Bronchial epithelial cell (primary cell): ENCODE measurements around the gene ZNF813. TPM values are rescaled to one million over a fixed set of nuclear protein-coding genes. Genes with fewer than 3 reads are reported as not detected.
"Not testable (repeated sequence)": the region's sequence is repeated elsewhere in the genome, so short reads cannot be mapped to it uniquely, and the experiment has no call there.

Experiments
- DNase-seq: peaks from one replicate; pipeline ENCODE4 v3.0.0-alpha.2; 2010; ENCODE audit warnings: low read depth
- FAIRE-seq: peaks from 2 replicates; lab custom pipeline; 2011; peaks lifted over from hg19 to GRCh38; lab: Jason Lieb, UNC
- H3K27me3 ChIP-seq: 2 replicates; pipeline ENCODE4 v1.5.1; 2011; ENCODE audit warnings: low read length; ENCODE audit not compliant: control insufficient read depth, insufficient read depth
- H3K36me3 ChIP-seq: 2 replicates; pipeline ENCODE4 v1.5.1; 2011; ENCODE audit warnings: low read length; ENCODE audit not compliant: control insufficient read depth, insufficient read depth
- H3K4me3 ChIP-seq: 2 replicates; pipeline ENCODE4 v1.5.1; 2011; ENCODE audit warnings: mild to moderate bottlenecking, low read depth, low read length, control low read depth
- total RNA-seq: library from RNA; depleted of rRNA; stranded (reverse); fragments of >200 nt; gene quantifications from 2 replicates; pipeline ENCODE4 v1.2.1, GENCODE V29; 2014
- TF ChIP-seq, protein P1 (sequence below): IDR thresholded peaks from 2 replicates; pipeline ENCODE4 v1.5.1; 2011; ENCODE audit warnings: mild to moderate bottlenecking, moderate library complexity, low read length, control low read depth, inconsistent platforms; ENCODE audit not compliant: insufficient read depth, severe bottlenecking

ZNF813 gene
- total RNA-seq, 1 donor from 2014 or later = 3.9 TPM

DNA sequence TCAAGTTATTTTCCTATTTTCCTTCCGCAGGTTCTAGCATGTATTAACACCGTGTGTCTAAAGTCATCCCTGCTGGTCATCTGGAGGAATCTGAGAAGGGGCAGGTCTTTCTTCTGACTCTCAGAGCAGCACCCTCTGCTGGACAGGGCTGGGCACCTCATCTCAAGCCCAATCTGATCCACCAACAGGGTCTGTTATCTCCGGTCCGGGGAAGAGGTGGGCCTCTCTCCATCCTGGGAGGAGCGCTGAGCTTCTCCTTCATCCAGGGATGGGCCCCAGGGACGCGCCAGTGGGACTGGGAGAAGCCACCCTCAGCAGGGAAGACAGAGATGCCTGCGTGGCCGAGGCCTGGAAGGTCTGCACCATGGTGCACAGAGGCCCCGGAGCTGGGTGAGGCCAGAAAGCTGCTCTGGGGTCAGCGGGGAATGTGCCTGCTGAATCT, 44.4 kb downstream of the ZNF813 start:
- no peak for FAIRE-seq
- DNase-seq = peak; percentile 52

GRCh38 chr19:53515047-53515446, 47.5 kb downstream of the ZNF813 start:
- DNase-seq, H3K4me3 ChIP-seq, H3K27me3 ChIP-seq, H3K36me3 ChIP-seq: not testable (repeated sequence)
- peak; percentile 50 for FAIRE-seq

More for the DNA sequence above, 44.4 kb downstream of the ZNF813 start:
- H3K36me3 ChIP-seq = no peaks in the 10 kb centered on the region
- no peak overlapping the region for H3K4me3 ChIP-seq
- no peaks in the 10 kb centered on the region for H3K27me3 ChIP-seq
- TF ChIP-seq, protein P1, sequence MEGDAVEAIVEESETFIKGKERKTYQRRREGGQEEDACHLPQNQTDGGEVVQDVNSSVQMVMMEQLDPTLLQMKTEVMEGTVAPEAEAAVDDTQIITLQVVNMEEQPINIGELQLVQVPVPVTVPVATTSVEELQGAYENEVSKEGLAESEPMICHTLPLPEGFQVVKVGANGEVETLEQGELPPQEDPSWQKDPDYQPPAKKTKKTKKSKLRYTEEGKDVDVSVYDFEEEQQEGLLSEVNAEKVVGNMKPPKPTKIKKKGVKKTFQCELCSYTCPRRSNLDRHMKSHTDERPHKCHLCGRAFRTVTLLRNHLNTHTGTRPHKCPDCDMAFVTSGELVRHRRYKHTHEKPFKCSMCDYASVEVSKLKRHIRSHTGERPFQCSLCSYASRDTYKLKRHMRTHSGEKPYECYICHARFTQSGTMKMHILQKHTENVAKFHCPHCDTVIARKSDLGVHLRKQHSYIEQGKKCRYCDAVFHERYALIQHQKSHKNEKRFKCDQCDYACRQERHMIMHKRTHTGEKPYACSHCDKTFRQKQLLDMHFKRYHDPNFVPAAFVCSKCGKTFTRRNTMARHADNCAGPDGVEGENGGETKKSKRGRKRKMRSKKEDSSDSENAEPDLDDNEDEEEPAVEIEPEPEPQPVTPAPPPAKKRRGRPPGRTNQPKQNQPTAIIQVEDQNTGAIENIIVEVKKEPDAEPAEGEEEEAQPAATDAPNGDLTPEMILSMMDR = peak; percentile 57

- Histone ChIP-seq H3K36me3 (no peaks in the 10 kb centered on the region), H3K27me3 (no peaks in the 10 kb centered on the region), H3K4me3 (no peak overlapping the region)
- DNase-seq (no peak), FAIRE-seq (no peak)
- TF ChIP-seq, protein P1 = no peak
Measured at GRCh38 chr19:53517114-53517741, 49.7 kb downstream of the ZNF813 start.

DNA sequence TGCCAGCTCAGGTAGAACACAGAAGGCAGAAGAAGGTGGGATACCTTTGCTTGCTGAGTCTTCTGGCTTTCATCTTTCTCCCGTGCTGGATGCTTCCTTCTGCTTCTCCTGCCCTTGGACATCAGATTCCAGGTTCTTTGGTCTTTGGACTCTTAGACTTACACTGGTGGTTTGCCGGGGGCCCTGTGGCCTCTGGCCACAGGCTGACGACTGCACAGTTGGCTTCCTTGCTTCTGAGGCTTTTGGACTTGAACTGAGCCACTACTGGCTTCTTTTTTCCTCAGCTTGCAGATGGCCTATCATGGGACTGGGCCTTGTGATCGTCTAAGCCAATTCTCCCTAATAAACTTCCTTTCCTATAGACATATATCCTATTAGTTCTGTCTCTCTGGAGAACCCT, 50.6 kb downstream of the ZNF813 start:
- Histone ChIP-seq H3K36me3 (no peaks in the 10 kb centered on the region), H3K27me3 (no peaks in the 10 kb centered on the region), H3K4me3 (no peak overlapping the region)
- no peak for DNase-seq
- no peak for FAIRE-seq
- TF ChIP-seq, protein P1 = no peak

DNA sequence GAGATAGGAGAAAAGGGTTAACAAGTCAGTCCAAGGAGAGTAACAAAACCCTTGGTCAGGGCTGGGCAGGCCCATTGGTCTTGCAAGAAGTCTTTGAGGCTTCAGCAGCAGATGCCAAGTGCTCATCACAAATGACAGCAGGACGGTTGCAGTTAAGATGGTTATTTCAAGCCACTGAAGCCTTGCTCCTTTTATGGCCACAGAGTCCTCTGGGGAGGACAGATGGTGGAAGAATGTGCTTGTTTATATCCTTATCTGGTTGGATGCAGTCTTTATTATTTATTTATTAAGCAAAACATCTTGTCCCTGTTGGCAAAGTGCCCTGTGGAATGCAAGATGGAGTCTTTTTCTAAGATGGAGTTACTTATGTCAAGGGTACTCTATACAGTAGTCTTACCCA, 51.2 kb downstream of the ZNF813 start:
- TF ChIP-seq, protein P1 = no peak
- Histone ChIP-seq H3K36me3 (no peaks in the 10 kb centered on the region), H3K4me3 (no peak overlapping the region), H3K27me3 (no peaks in the 10 kb centered on the region)
- FAIRE-seq = no peak
- no peak for DNase-seq

DNA sequence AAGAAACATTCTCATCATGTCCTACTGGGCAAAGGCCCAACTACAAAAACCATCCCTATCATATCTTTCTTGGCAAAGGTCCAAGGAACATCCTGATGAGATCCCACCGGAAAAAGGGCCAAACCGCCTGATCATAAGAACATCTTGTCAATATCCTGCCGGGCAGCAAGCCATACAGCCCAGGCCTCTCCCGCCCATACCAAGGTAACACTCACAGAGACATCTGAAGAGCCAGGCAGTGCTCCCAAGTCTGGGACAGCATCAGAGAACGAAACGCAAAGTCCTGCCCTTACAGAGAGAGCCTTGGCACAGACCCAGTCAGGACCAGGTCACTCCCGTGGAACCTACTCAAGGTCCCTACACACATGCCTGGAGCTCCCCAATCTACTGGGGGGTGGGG, 51.9 kb downstream of the ZNF813 start:
- Histone ChIP-seq H3K4me3 (no peak overlapping the region), H3K27me3 (no peaks in the 10 kb centered on the region), H3K36me3 (no peaks in the 10 kb centered on the region)
- peak; percentile 43 for FAIRE-seq
- DNase-seq = no peak
- TF ChIP-seq, protein P1 = no peak
